Measurements from ENCODE around the gene APOBEC3F.
"Not testable (repeated sequence)": the region's sequence is repeated elsewhere in the genome, so short reads cannot be mapped to it uniquely, and the experiment has no call there.

The APOBEC3F gene

GRCh38 chr22:39077026-39077840, 36.6 kb downstream of the APOBEC3F start, which contains the start of gene APOBEC3G:
APOBEC3G (plus strand) TSS chr22:39077275; CDS start chr22:39077362, 87 bp downstream.
- H3F3A ChIP-seq (ENCODE audit: insufficient read depth, low read length); H3K27ac ChIP-seq (ENCODE audit: low read depth, low read length, poor library complexity, severe bottlenecking); H3K27me3 ChIP-seq (ENCODE audit: insufficient read depth, low read length); H2AFZ ChIP-seq (ENCODE audit: low read length); H3K79me2 ChIP-seq (ENCODE audit: insufficient read depth, low read length); H3K9me3 ChIP-seq (ENCODE audit: low read length); H3K4me2 ChIP-seq (ENCODE audit: low read length); H4K20me1 ChIP-seq (ENCODE audit: insufficient read depth, low read length); H3K36me3 ChIP-seq (ENCODE audit: insufficient read depth, low read length); H3K9me2 ChIP-seq (ENCODE audit: low read depth, low read length); H3K4me3 ChIP-seq (ENCODE audit: low read depth, low read length, poor library complexity, severe bottlenecking); H3K4me1 ChIP-seq (ENCODE audit: insufficient read depth, low read length, severe bottlenecking); H3K9ac ChIP-seq (ENCODE audit: low read length): not testable (repeated sequence)

GRCh38 chr22:39077912-39078311, 37.2 kb downstream of the APOBEC3F start:
- not testable (repeated sequence) for H3K9me2 ChIP-seq (ENCODE audit: low read depth, low read length); H3K4me1 ChIP-seq (ENCODE audit: insufficient read depth, low read length, severe bottlenecking); H2AFZ ChIP-seq (ENCODE audit: low read length); H3K9me3 ChIP-seq (ENCODE audit: low read length); H3K9ac ChIP-seq (ENCODE audit: low read length); H3K27ac ChIP-seq (ENCODE audit: low read depth, low read length, poor library complexity, severe bottlenecking); H3K4me3 ChIP-seq (ENCODE audit: low read depth, low read length, poor library complexity, severe bottlenecking); H3K79me2 ChIP-seq (ENCODE audit: insufficient read depth, low read length); H3K4me2 ChIP-seq (ENCODE audit: low read length); H3F3A ChIP-seq (ENCODE audit: insufficient read depth, low read length); H3K36me3 ChIP-seq (ENCODE audit: insufficient read depth, low read length); H4K20me1 ChIP-seq (ENCODE audit: insufficient read depth, low read length); H3K27me3 ChIP-seq (ENCODE audit: insufficient read depth, low read length)

- Histone ChIP-seq H4K20me1 (ENCODE audit: insufficient read depth, low read length) (no peaks in the 10 kb centered on the region), H3K27ac (ENCODE audit: low read depth, low read length, poor library complexity, severe bottlenecking) (no peak overlapping the region), H3K9ac (ENCODE audit: low read length) (no peak overlapping the region), H3K9me3 (ENCODE audit: low read length) (no peaks in the 10 kb centered on the region), H2AFZ (ENCODE audit: low read length) (no peak overlapping the region), H3K36me3 (ENCODE audit: insufficient read depth, low read length) (no peaks in the 10 kb centered on the region), H3K9me2 (ENCODE audit: low read depth, low read length) (no peaks in the 10 kb centered on the region), H3K4me3 (ENCODE audit: low read depth, low read length, poor library complexity, severe bottlenecking) (no peak overlapping the region), H3K79me2 (ENCODE audit: insufficient read depth, low read length) (no peaks in the 10 kb centered on the region), H3F3A (ENCODE audit: insufficient read depth, low read length) (no peaks in the 10 kb centered on the region), H3K27me3 (ENCODE audit: insufficient read depth, low read length) (no peaks in the 10 kb centered on the region; the same call in 1 of the 2 replicates), H3K4me2 (ENCODE audit: low read length) (no peak overlapping the region), H3K4me1 (ENCODE audit: insufficient read depth, low read length, severe bottlenecking) (no peaks in the 10 kb centered on the region)
- TF ChIP-seq CTCF (IDR thresholded peaks at IDR 0.05; ENCODE audit: low read length) (no peak), EZH2 (IDR thresholded peaks at IDR 0.05; ENCODE audit: borderline replicate concordance, low read length) (no peak)
Measured at GRCh38 chr22:39078329-39078728, 37.7 kb downstream of the APOBEC3F start.

- H3K79me2 ChIP-seq (ENCODE audit: insufficient read depth, low read length); H3K4me3 ChIP-seq (ENCODE audit: low read depth, low read length, poor library complexity, severe bottlenecking); H3K4me2 ChIP-seq (ENCODE audit: low read length); H3K36me3 ChIP-seq (ENCODE audit: insufficient read depth, low read length); H3K9me2 ChIP-seq (ENCODE audit: low read depth, low read length); H3K27ac ChIP-seq (ENCODE audit: low read depth, low read length, poor library complexity, severe bottlenecking); H3K27me3 ChIP-seq (ENCODE audit: insufficient read depth, low read length); H2AFZ ChIP-seq (ENCODE audit: low read length); H3K9ac ChIP-seq (ENCODE audit: low read length); H4K20me1 ChIP-seq (ENCODE audit: insufficient read depth, low read length); H3F3A ChIP-seq (ENCODE audit: insufficient read depth, low read length); H3K4me1 ChIP-seq (ENCODE audit: insufficient read depth, low read length, severe bottlenecking); H3K9me3 ChIP-seq (ENCODE audit: low read length): not testable (repeated sequence)
Measured at GRCh38 chr22:39079054-39079637, 38.5 kb downstream of the APOBEC3F start.
